Right renal cortex interstitium (tissue), 3 donors: ENCODE measurements around the gene ELFN1. TPM values are rescaled to one million over a fixed set of nuclear protein-coding genes. Genes with fewer than 3 reads are reported as not detected.
A peak's percentile ranks its signal among the peaks of the same experiment; 100 is the strongest.

Experiments used
- DNase-seq, 3 donors: peaks; one replicate each; pipeline ENCODE4 v3.0.0-alpha.2; 2013; ENCODE audit warnings: low read depth in 3 of 3, low spot score in 2 of 3
- polyA plus RNA-seq, 3 donors: library from polyadenylated mRNA; unstranded; fragments of 120-200 nt; gene quantifications; one replicate each; pipeline ENCODE4 v1.2.1, GENCODE V29; 2013; ENCODE audit not compliant: insufficient read length in 3 of 3

The ELFN1 gene
- polyA plus RNA-seq, 3 donors: 10.6 to 12.3 (median 11.8) TPM

- no peak for DNase-seq
These were observed 4.3 kb downstream of the ELFN1 start for GRCh38 chr7:1674161-1675035.

GRCh38 chr7:1675036-1675671 is 5.1 kb downstream of the ELFN1 start:
- no peak for DNase-seq

GRCh38 chr7:1675673-1676549 is 5.8 kb downstream of the ELFN1 start:
- no peak for DNase-seq

- no peak for DNase-seq
These were observed 6.5 kb downstream of the ELFN1 start for GRCh38 chr7:1676550-1677078.

GRCh38 chr7:1677206-1678080 is 7.4 kb downstream of the ELFN1 start:
- DNase-seq: no peak

GRCh38 chr7:1678081-1678543 is 8.0 kb downstream of the ELFN1 start:
- no peak for DNase-seq

- DNase-seq: no peak
These were observed 8.7 kb downstream of the ELFN1 start for GRCh38 chr7:1678571-1679325.

- no peak for DNase-seq
These were observed 9.4 kb downstream of the ELFN1 start for GRCh38 chr7:1679326-1679965.

- no peak for DNase-seq
These were observed 10.1 kb downstream of the ELFN1 start for GRCh38 chr7:1679966-1680730.

GRCh38 chr7:1681581-1681980 is 11.5 kb downstream of the ELFN1 start:
- no peak for DNase-seq

GRCh38 chr7:1685000-1685624 is 15.0 kb downstream of the ELFN1 start:
- DNase-seq: no peak

- DNase-seq: no peak
These were observed 18.5 kb downstream of the ELFN1 start for GRCh38 chr7:1688542-1688941.

GRCh38 chr7:1689311-1689710 is 19.2 kb downstream of the ELFN1 start:
- no peak for DNase-seq

GRCh38 chr7:1690359-1690958 is 20.4 kb downstream of the ELFN1 start:
- no peak for DNase-seq

GRCh38 chr7:1691096-1691495 is 21.0 kb downstream of the ELFN1 start:
- no peak for DNase-seq

- DNase-seq: peak in 2 of 3 donors; percentile 64 to 82
These were observed 21.8 kb downstream of the ELFN1 start for GRCh38 chr7:1691601-1692514.
